ENCODE results near the gene RPS19. TPM values are rescaled to one million over a fixed set of nuclear protein-coding genes. Genes with fewer than 3 reads are reported as not detected.

The RPS19 gene
- total RNA-seq, 1 experiment from 2014 or later, result 3,020 TPM

- no peak overlapping the region for H3K9ac ChIP-seq (ENCODE audit: low read length)
- BruUV-seq (replicated peaks), result no TSS peak
- H4K20me1 ChIP-seq (ENCODE audit: insufficient read depth), result no peaks in the 10 kb centered on the region
- no peaks in the 10 kb centered on the region for H3K9me3 ChIP-seq (ENCODE audit: control insufficient read depth in 1 of 2, insufficient read depth in 1 of 2, low read depth in 1 of 2, low read length in 2 of 2)
- no peak overlapping the region for H3K4me3 ChIP-seq (replicated peaks in 1 of 2; ENCODE audit: low read depth in 1 of 2, low read length in 2 of 2)
- H2AFZ ChIP-seq (ENCODE audit: low read depth, low read length, poor library complexity, severe bottlenecking), result no peak overlapping the region
- intact Hi-C loops (cut with micrococcal nuclease), result no loop called here
- no peaks in the 10 kb centered on the region for H3K9me2 ChIP-seq (ENCODE audit: insufficient read depth)
- H3K27me3 ChIP-seq (ENCODE audit: insufficient read depth, low read length), result no peaks in the 10 kb centered on the region
- H3K79me2 ChIP-seq (ENCODE audit: insufficient read depth, low read length), result no peaks in the 10 kb centered on the region
- H3K4me1 ChIP-seq (ENCODE audit: control insufficient read depth in 1 of 2, insufficient read depth in 2 of 2, low read length in 2 of 2), result no peaks in the 10 kb centered on the region
- CTCF ChIA-PET, result no interaction called here
- H3K4me2 ChIP-seq (ENCODE audit: low read length), result no peak overlapping the region
- ATAC-seq (no peak), DNase-seq (ENCODE audit: low read depth, low spot score) (no peak)
- TF ChIP-seq POLR2AphosphoS5 (IDR thresholded peaks at IDR 0.05; ENCODE audit: low read depth, low read length) (no peak), REST (IDR thresholded peaks at IDR 0.05; ENCODE audit: low read depth) (no peak), ZFX (IDR thresholded peaks at IDR 0.05) (no peak), CTCF (IDR thresholded peaks at IDR 0.05 in 2 of 3, conservative IDR thresholded peaks at IDR 0.05 in 1 of 3; ENCODE audit: borderline replicate concordance in 1 of 3, insufficient read depth in 1 of 3, low read depth in 2 of 3, low read length in 2 of 3) (no peak), TCF7L2 (IDR thresholded peaks at IDR 0.05; ENCODE audit: borderline replicate concordance, extremely low read depth, insufficient read depth, insufficient read length) (no peak), EGR1 (IDR thresholded peaks at IDR 0.05; ENCODE audit: low read depth) (no peak), ZBTB33 (IDR thresholded peaks at IDR 0.05; ENCODE audit: extremely low read depth, insufficient replicate concordance, low read length) (no peak), ZNF274 (IDR thresholded peaks at IDR 0.05; ENCODE audit: low read depth, low read length) (no peak), YY1 (IDR thresholded peaks at IDR 0.05; ENCODE audit: extremely low read depth, insufficient replicate concordance, low read depth, low read length) (no peak), EZH2 (IDR thresholded peaks at IDR 0.05) (no peak), FOSL1 (IDR thresholded peaks at IDR 0.05; ENCODE audit: low read depth) (no peak), SRF (IDR thresholded peaks at IDR 0.05; ENCODE audit: low read depth) (no peak), MAX (IDR thresholded peaks at IDR 0.05) (no peak), ELF1 (IDR thresholded peaks at IDR 0.05; ENCODE audit: borderline replicate concordance, low read depth) (no peak), SIN3A (IDR thresholded peaks at IDR 0.05; ENCODE audit: low read depth) (no peak), ATF3 (IDR thresholded peaks at IDR 0.05) (no peak)
- RAD21 ChIA-PET (ENCODE audit: low non-redundant PET in 1 of 2, low total read pairs in 2 of 2, uncharacterized antibody in 2 of 2, unreplicated experiment in 2 of 2), result no interaction called here
- H3K36me3 ChIP-seq (ENCODE audit: control insufficient read depth in 1 of 2, insufficient read depth in 2 of 2, low read length in 2 of 2), result no peaks in the 10 kb centered on the region
- POLR2A ChIA-PET, result no interaction called here
- H3K27ac ChIP-seq (ENCODE audit: low read depth, low read length), result no peak overlapping the region
Measured at GRCh38 chr19:41920882-41921576, 61.0 kb downstream of the RPS19 start.

Data from HCT116 (cell line).